Small intestine (tissue), 7 donors: ENCODE measurements around the gene NKD2. TPM values are rescaled to one million over a fixed set of nuclear protein-coding genes. Genes with fewer than 3 reads are reported as not detected.

ENCODE experiments used
- DNase-seq, 2 donors: peaks; one replicate each; pipeline versions ENCODE4 v3.0.0 to v3.0.0-alpha.2; 2013
- FAIRE-seq: peaks from 2 replicates; lab custom pipeline; 2012; peaks lifted over from hg19 to GRCh38; lab: Jason Lieb, UNC
- H3K27ac ChIP-seq, 3 donors: one replicate each; pipeline ENCODE4 v1.5.1; 2013; ENCODE audit warnings: low read length in 2 of 3, mild to moderate bottlenecking in 2 of 3, control low read depth in 1 of 3, inconsistent platforms in 1 of 3, low read depth in 1 of 3, moderate library complexity in 1 of 3
- H3K27me3 ChIP-seq, 3 donors: one replicate each; pipeline ENCODE4 v1.6.1; 2013; ENCODE audit warnings: low read length in 3 of 3, inconsistent platforms in 1 of 3; ENCODE audit not compliant: control insufficient read depth in 3 of 3, insufficient read depth in 3 of 3
- H3K36me3 ChIP-seq, 3 donors: one replicate each; pipeline ENCODE4 v1.6.1; 2013; ENCODE audit warnings: low read length in 3 of 3, inconsistent platforms in 1 of 3, low read depth in 1 of 3, mild to moderate bottlenecking in 1 of 3, moderate library complexity in 1 of 3; ENCODE audit not compliant: control insufficient read depth in 3 of 3, insufficient read depth in 2 of 3
- H3K4me1 ChIP-seq, 3 donors: one replicate each; pipeline ENCODE4 v1.6.1; 2013; ENCODE audit warnings: low read length in 2 of 3, inconsistent platforms in 1 of 3, low read depth in 1 of 3, mild to moderate bottlenecking in 1 of 3, moderate library complexity in 1 of 3; ENCODE audit not compliant: control insufficient read depth in 3 of 3, insufficient read depth in 2 of 3
- H3K4me3 ChIP-seq, 3 donors: one replicate each; pipeline ENCODE4 v1.5.1; 2013; ENCODE audit warnings: low read length in 3 of 3, control low read depth in 1 of 3, inconsistent platforms in 1 of 3, low read depth in 1 of 3, mild to moderate bottlenecking in 1 of 3, moderate library complexity in 1 of 3
- H3K9me3 ChIP-seq, 2 donors: one replicate each; pipeline ENCODE4 v1.6.1; 2013; ENCODE audit warnings: low read depth in 1 of 2, low read length in 1 of 2; ENCODE audit not compliant: control insufficient read depth in 2 of 2, insufficient read depth in 1 of 2
- WGBS, 3 donors: extraction: QIAGEN DNeasy Blood & Tissue Kit; methylation state at CpG; one replicate each; pipeline ENCODE4 v1.1.7; 2013; 5-methylcytosine and 5-hydroxymethylcytosine counted together
- polyA plus RNA-seq, 4 donors: library from polyadenylated mRNA; stranded (reverse) in 3 of 4; unstranded in 1 of 4; fragments of 200-250 nt in 3 of 4; fragments of 120-200 nt in 1 of 4; gene quantifications; one replicate each; pipeline versions ENCODE4 v1.2.1 to v1.2.3, GENCODE V29; 2013
- donor health status: healthy with polysubstance abuse.
- donor health status: control.
- donor health status: control.
- donor health status: Bipolar disorder and iron deficiency.
- donor health status: healthy.

NKD2 gene
- polyA plus RNA-seq, 4 donors = 0.22 to 11.9 (median 2.2) TPM

DNA sequence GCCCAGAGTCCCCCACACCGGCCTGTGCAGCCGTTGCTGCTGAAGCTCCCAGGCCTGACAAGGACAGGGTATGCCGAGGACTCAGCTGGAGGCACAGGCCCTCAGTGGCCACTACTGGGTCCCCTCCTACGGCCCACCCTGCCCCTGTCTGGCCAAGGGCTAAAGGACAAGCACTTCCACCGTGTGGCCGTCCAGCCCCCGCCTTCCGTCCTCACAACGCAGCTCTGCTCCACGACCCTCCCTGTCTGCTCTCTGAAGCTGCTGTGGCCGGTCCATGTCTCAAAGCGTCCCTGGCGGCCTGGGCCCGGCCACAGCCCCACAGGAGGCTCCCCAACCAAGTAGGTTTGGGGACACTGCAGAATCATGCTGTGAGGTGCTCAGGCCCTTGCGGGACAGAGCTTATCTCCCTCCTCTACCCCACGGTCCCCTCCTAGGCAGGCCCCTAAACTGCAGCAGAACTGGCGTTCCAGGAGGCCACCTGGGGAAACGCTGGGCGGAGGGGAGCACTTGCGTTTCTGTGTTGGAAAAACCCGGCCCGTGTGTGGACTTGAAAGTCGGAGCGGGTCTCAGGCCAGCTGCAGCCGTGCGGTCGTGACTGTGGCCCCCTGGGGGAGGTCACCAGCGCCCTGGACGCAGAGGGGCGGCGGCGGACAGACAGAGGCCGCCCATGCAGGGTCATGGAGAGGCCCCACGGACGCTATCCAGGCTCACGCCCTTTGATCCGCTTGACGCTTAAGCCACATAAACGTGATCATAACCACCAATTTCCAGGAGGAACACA, 45.6 kb downstream of the NKD2 start:
- peak overlapping the region in 1 of 3 donors; percentile 13 for H3K27ac ChIP-seq
- FAIRE-seq (no peak), DNase-seq (no peak)
- H3K4me1 ChIP-seq = no peaks in the 10 kb centered on the region
- H3K9me3 ChIP-seq = no peaks in the 10 kb centered on the region
- H3K4me3 ChIP-seq = no peak overlapping the region
- H3K36me3 ChIP-seq = peaks cover 24 to 95% (median 38%) of the 10 kb centered on the region in 3 donors
- H3K27me3 ChIP-seq = no peaks in the 10 kb centered on the region
- WGBS, 3 donors = 83 to 89% (median 85%) methylated on average over 37 to 39 of the region's 39 CpGs

DNA sequence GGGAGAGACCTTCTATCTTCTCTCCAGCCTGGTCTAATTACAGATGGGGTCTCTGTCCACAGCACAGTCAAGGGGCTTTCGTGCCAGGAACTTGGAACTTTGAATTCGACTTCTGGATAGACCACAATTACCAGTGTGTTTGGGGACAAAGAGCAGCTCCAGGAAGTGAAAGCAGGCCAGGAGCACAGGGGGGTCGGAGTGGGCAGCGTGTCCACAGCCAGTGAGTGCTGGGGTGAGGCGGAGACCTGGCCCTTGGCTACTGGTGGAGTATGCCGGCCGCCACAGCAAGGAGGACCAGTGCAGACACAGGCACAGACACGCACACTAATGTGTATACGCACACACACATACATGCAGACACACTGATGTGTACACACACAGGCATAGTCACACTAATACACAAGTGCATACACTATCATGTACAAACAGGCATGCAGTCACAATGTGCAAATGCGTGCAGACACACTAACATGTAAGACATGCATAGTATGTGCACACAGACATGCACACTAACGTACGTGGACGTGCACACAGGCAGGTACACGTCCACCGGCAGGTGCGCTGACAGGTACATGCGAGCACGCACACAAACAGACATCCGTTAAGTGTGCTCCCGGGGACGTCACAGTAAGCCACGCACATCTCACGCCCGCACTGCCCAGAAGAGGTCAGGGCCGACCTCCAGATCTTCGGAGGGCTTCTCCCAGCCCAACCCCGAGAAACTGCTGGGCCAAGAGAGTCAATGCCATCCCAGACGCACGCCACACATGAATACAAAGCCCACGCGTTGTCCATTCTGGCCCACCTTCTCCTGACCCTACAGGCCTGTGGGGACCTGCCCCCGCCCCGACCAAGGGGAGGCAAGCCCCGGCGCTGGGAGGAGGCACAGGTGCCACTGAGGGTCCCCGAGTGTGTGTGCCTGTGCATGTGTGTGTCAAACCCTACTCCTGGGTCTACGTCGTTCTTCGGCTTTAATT, 46.5 kb downstream of the NKD2 start:
- Histone ChIP-seq H3K27ac (no peak overlapping the region), H3K36me3 (peaks cover 27 to 100% (median 44%) of the 10 kb centered on the region in 3 donors)

DNA sequence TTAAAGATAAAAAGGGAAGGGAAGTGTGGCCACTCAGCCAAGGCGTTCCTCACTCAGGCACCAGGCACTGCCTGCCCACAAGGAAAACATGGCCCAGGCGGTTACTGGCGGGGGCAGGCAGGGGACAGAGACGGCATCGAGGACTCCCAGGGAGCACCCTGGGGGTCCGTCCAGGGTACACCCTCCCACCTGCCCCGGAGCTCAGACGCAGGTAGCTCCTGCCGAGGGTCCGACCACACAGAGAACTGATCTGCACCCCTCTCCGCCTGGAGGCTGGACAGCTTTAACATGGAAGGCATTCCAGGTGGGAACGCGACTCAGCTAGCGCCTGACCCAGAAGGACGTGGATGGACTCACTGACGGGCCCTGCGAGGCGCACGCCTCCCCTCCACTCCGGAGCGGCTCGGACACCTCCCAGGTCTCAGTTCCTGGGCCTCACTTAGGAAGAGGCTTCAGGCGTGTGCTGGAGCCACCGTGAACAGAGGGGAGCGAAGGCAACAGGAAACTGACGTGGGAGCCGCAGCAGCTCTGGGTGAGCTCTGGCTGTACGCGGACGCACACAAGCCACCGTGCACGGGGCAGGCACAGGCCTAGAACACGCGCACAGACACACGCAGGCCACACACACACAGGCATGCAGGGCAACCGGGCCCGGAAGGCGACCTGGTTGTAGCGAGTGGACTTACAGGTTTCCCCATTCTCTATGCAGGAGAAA, 47.5 kb downstream of the NKD2 start:
- Histone ChIP-seq H3K27me3 (no peaks in the 10 kb centered on the region), H3K9me3 (no peaks in the 10 kb centered on the region), H3K27ac (no peak overlapping the region), H3K36me3 (peaks cover 28 to 99% (median 48%) of the 10 kb centered on the region in 3 donors), H3K4me1 (no peaks in the 10 kb centered on the region), H3K4me3 (no peak overlapping the region)
- no peak for FAIRE-seq
- no peak for DNase-seq
- 89 to 94% (median 91%) methylated on average over 39 of the region's 39 CpGs for WGBS, 3 donors

More for the DNA sequence above, 46.5 kb downstream of the NKD2 start:
- FAIRE-seq (no peak), DNase-seq (no peak)
- H3K9me3 ChIP-seq = no peaks in the 10 kb centered on the region
- no peak overlapping the region for H3K4me3 ChIP-seq
- WGBS, 3 donors = 87 to 90% (median 87%) methylated on average over 38 to 39 of the region's 39 CpGs
- H3K27me3 ChIP-seq = no peaks in the 10 kb centered on the region
- no peaks in the 10 kb centered on the region for H3K4me1 ChIP-seq

DNA sequence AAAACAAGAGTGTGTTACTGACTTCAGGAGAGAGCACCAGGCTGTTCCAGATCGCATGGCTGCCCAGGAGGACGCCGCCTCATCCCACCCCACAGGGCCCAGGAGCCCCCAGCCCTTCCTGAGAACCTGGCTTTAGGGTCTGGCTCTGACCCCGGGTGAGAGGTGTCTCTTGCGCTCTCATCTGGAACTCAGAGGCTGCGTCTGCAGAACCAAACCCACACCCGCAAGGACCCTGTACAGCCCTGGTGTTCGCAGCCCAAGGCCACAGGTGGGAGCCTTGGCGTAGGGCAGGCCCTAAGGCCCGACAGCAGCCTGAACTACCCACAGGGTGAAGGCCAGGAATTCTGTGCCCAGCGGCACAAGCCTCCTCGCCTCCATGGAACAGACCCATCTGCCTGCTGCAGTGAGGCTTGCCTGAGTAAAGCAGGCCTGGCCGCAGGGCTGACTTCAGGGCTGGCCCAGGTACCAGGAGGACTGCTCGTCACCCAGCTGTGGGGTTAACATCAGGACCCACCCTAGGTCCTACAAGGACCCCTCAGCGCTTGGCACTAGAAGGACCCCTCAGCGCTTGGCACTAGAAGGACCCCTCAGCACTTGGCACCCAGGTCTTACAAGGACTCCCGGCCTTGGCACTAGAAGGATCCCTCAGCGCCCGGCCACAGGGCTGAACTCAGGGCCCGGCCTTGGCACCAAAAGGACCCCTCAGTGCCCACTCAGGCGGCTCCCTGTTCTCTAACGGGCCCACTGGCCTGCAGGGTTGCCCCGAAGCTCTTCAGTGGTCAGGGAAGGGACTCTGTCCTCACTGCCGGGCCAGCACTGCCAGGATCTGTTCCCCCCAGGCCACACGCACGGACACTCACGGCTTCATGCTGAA, 48.2 kb downstream of the NKD2 start:
- H3K9me3 ChIP-seq = no peaks in the 10 kb centered on the region
- WGBS, 3 donors = 88 to 96% (median 92%) methylated on average over 27 of the region's 27 CpGs
- no peak for DNase-seq
- H3K27me3 ChIP-seq = no peaks in the 10 kb centered on the region
- H3K4me3 ChIP-seq = no peak overlapping the region
- H3K27ac ChIP-seq = no peak overlapping the region
- H3K4me1 ChIP-seq = no peaks in the 10 kb centered on the region
- FAIRE-seq = no peak
- H3K36me3 ChIP-seq = peaks cover 28 to 95% (median 48%) of the 10 kb centered on the region in 3 donors

DNA sequence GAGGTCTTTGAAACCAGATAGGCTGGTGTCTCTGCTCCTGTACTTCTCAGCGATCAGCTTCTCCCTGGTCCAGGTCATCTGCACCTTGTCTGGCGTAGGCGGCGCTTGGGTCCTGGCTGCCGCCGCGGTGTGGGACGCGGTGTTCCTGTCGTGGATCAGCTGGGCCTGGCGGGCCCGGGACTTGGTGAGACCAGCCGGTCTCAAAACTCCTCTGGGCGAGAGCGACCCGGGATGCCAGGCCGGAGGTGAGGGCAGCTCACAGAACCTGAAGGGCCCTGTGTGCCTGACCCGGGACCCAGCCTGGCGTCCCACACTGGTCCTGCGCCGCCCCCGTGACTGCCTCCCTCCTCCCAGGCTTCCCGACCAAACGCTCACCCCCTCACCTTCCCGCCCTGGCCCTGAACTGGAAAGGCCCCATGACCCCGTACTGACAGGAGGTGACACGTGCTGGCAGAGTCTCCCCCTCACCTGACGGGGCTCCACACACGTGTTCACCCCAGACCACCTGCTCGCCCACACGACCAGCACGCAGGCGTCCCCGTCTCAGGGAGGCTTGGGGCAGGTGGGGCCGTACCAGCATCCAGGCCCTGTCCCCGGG, 49.0 kb downstream of the NKD2 start:
- peaks cover 28 to 95% (median 45%) of the 10 kb centered on the region in 3 donors for H3K36me3 ChIP-seq
- FAIRE-seq = no peak

DNA sequence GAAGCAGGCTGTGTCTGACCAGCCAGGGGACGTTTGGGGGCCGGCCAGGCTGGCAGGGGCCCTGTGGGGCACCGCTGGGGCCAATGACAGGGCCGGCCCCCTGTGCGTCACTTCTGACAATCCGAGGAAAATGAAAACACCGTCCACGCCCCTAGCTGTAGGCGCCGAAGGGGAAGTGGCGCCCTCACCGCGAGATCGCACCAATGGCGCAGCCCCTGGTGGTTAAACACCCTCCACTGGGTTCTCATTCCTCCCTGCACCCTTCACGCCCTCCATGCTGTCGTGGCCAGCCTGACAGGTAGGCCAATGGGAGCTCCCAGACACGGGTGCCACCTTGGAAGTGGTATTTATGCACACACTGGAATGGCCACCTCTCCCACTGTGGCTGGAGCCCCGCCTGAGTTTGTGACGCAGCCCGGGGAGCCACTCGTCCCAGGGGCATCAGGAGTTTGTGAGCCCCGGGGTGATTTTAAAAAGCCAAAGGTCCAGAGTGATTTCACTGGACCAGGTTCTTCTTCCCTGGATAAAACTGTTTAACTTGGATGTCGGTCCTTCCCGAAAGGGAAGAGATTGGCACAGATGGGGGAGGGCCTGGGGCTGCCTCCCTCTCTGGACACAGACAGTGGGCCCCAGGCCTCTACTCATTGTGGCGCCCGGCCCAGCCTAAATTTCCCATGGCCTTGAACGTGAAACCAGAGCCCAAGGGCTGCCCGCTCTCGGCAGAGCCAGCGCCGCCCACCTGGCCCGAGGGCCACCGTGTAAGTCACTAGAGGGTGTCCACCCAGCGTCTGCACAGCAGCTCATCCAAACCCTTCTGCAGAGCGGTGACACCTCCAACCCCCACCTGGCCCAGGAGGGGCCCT, 49.7 kb downstream of the NKD2 start:
- no peak overlapping the region for H3K4me3 ChIP-seq
- H3K27ac ChIP-seq = no peak overlapping the region
- H3K4me1 ChIP-seq = no peaks in the 10 kb centered on the region
- H3K36me3 ChIP-seq = peaks cover 29 to 95% (median 46%) of the 10 kb centered on the region in 3 donors
- WGBS, 3 donors = 89 to 93% (median 93%) methylated on average over 36 of the region's 36 CpGs
- no peaks in the 10 kb centered on the region for H3K9me3 ChIP-seq
- no peaks in the 10 kb centered on the region for H3K27me3 ChIP-seq
- no peak for DNase-seq
- FAIRE-seq = no peak

More for the DNA sequence above, 49.0 kb downstream of the NKD2 start:
- Histone ChIP-seq H3K4me3 (no peak overlapping the region), H3K27me3 (no peaks in the 10 kb centered on the region), H3K4me1 (no peaks in the 10 kb centered on the region), H3K9me3 (no peaks in the 10 kb centered on the region), H3K27ac (no peak overlapping the region)
- DNase-seq = no peak
- WGBS, 3 donors = 86 to 89% (median 88%) methylated on average over 31 to 36 of the region's 36 CpGs
